CD14-positive monocyte (primary cell): ENCODE measurements around the gene SCN8A. TPM values are rescaled to one million over a fixed set of nuclear protein-coding genes. Genes with fewer than 3 reads are reported as not detected.

Experiments used
- DNase-seq, 3 donors: peaks; one replicate each; pipeline ENCODE4 v3.0.0-alpha.2; 2011 to 2022
- H2AFZ ChIP-seq: 2 replicates; pipeline ENCODE4 v1.6.0; 2012; ENCODE audit warnings: mild to moderate bottlenecking, low read depth, low read length, inconsistent platforms; ENCODE audit not compliant: insufficient read depth, poor library complexity, severe bottlenecking
- H3K27ac ChIP-seq, 2 donors: 1 replicate in 1 of 2; 2 replicates in 1 of 2; pipeline ENCODE4 v1.5.1; 2012 to 2013; ENCODE audit warnings: low read length in 2 of 2, control low read depth in 1 of 2, inconsistent platforms in 1 of 2, low read depth in 1 of 2, mild to moderate bottlenecking in 1 of 2
- H3K27me3 ChIP-seq, 2 donors: one replicate each; pipeline versions ENCODE4 v1.6.0 to v1.6.1; 2011 to 2013; ENCODE audit warnings: low read length in 2 of 2; ENCODE audit not compliant: control insufficient read depth in 2 of 2, insufficient read depth in 2 of 2
- H3K36me3 ChIP-seq, 2 donors: replicated peaks in 1 of 2; 1 replicate in 1 of 2; 2 replicates in 1 of 2; pipeline versions ENCODE4 v1.5.1 to v1.6.1; 2012 to 2013; ENCODE audit warnings: low read length in 2 of 2, control low read depth in 1 of 2, inconsistent platforms in 1 of 2, mild to moderate bottlenecking in 1 of 2; ENCODE audit not compliant: insufficient read depth in 2 of 2, control insufficient read depth in 1 of 2
- H3K4me1 ChIP-seq, 2 donors: 1 replicate in 1 of 2; 2 replicates in 1 of 2; pipeline versions ENCODE4 v1.5.1 to v1.6.1; 2012 to 2013; ENCODE audit warnings: low read length in 2 of 2, control low read depth in 1 of 2, inconsistent platforms in 1 of 2, mild to moderate bottlenecking in 1 of 2, moderate library complexity in 1 of 2; ENCODE audit not compliant: insufficient read depth in 2 of 2, control insufficient read depth in 1 of 2
- H3K4me2 ChIP-seq: replicated peaks from 2 replicates; pipeline ENCODE3; 2012; ENCODE audit warnings: low read length, moderate library complexity, mild to moderate bottlenecking; ENCODE audit not compliant: poor library complexity, severe bottlenecking; ENCODE audit errors: extremely low read depth
- H3K4me3 ChIP-seq, 3 experiments: fragments of 200-600 bp in 1 of 3; sonication (generic) in 1 of 3; replicated peaks in 1 of 3; 1 replicate in 2 of 3; 2 replicates in 1 of 3; pipeline ENCODE4 v1.5.1; 2011 to 2013; ENCODE audit warnings: low read length in 3 of 3, mild to moderate bottlenecking in 3 of 3, control low read depth in 2 of 3, low read depth in 2 of 3, inconsistent platforms in 1 of 3, moderate library complexity in 1 of 3
- H3K79me2 ChIP-seq: 2 replicates; pipeline ENCODE4 v1.6.0; 2012; ENCODE audit warnings: mild to moderate bottlenecking, control low read depth, inconsistent platforms, low read length, moderate library complexity; ENCODE audit not compliant: insufficient read depth
- H3K9ac ChIP-seq: 2 replicates; pipeline ENCODE4 v1.6.0; 2017; ENCODE audit warnings: low read length, mild to moderate bottlenecking; ENCODE audit not compliant: insufficient read depth, poor library complexity, severe bottlenecking
- H3K9me3 ChIP-seq, 2 donors: replicated peaks in 1 of 2; 1 replicate in 1 of 2; 2 replicates in 1 of 2; pipeline versions ENCODE4 v1.5.1 to v1.6.1; 2012 to 2013; ENCODE audit warnings: low read length in 2 of 2, control low read depth in 1 of 2; ENCODE audit not compliant: control insufficient read depth in 1 of 2, insufficient read depth in 1 of 2
- H4K20me1 ChIP-seq: 2 replicates; pipeline ENCODE4 v1.6.0; 2012; ENCODE audit warnings: mild to moderate bottlenecking, low read length, control low read depth, moderate library complexity; ENCODE audit not compliant: insufficient read depth
- H3K27ac Mint-ChIP-seq, 7 donors: one replicate each; pipeline ENCODE4 v1.8.0; 2020; ENCODE audit warnings: mild to moderate bottlenecking in 7 of 7, mixed read lengths in 7 of 7, moderate library complexity in 6 of 7, inconsistent platforms in 2 of 7
- H3K27me3 Mint-ChIP-seq, 3 donors: one replicate each; pipeline ENCODE4 v1.8.0; 2021 to 2022; ENCODE audit warnings: low read depth in 3 of 3, mild to moderate bottlenecking in 3 of 3, mixed read lengths in 3 of 3, moderate library complexity in 3 of 3, inconsistent platforms in 1 of 3
- H3K36me3 Mint-ChIP-seq, 2 donors: one replicate each; pipeline ENCODE4 v1.8.0; 2020; ENCODE audit warnings: mixed read lengths in 2 of 2, inconsistent platforms in 1 of 2, mild to moderate bottlenecking in 1 of 2
- H3K4me1 Mint-ChIP-seq: one replicate; pipeline ENCODE4 v1.8.0; 2020; ENCODE audit warnings: mild to moderate bottlenecking, mixed read lengths
- H3K4me3 Mint-ChIP-seq, 2 donors: one replicate each; pipeline ENCODE4 v1.8.0; 2020; ENCODE audit warnings: mild to moderate bottlenecking in 2 of 2, mixed read lengths in 2 of 2, moderate library complexity in 1 of 2
- H3K9me3 Mint-ChIP-seq, 7 donors: one replicate each; pipeline ENCODE4 v1.8.0; 2020 to 2022; ENCODE audit warnings: mixed read lengths in 7 of 7, mild to moderate bottlenecking in 6 of 7, moderate library complexity in 6 of 7, inconsistent platforms in 2 of 7
- WGBS: methylation state at CpG from one replicate; pipeline ENCODE4 v1.1.5; 2013; ENCODE audit warnings: missing lambda C conversion rate; ENCODE audit not compliant: insufficient coverage; 5-methylcytosine and 5-hydroxymethylcytosine counted together
- intact Hi-C, 2 donors: fragments of 100-400 bp; cut with micrococcal nuclease; formaldehyde crosslinking; loops; one replicate each; pipeline versions ENCODE4 v1.15.0 to v1.15.1; 2023
- polyA plus RNA-seq, 3 donors: library from polyadenylated mRNA; depleted of rRNA in 1 of 3; unstranded in 2 of 3; stranded (reverse) in 1 of 3; fragments of 300-500 nt in 2 of 3; fragments of >200 nt in 1 of 3; fragmentation: Illumina TruSeq in 2 of 3; gene quantifications; 1 replicate in 2 of 3; 2 replicates in 1 of 3; pipeline ENCODE4 v1.2.3, GENCODE V29; 2012 to 2021
- TF ChIP-seq, protein P1 (sequence below): fragments of 200-600 bp; IDR thresholded peaks from one replicate; pipeline ENCODE4 v1.8.0; 2022; ENCODE audit warnings: antibody characterized with exemption, mild to moderate bottlenecking

SCN8A gene
- polyA plus RNA-seq, 3 donors, result 0.03 TPM; not detected in 2

DNA sequence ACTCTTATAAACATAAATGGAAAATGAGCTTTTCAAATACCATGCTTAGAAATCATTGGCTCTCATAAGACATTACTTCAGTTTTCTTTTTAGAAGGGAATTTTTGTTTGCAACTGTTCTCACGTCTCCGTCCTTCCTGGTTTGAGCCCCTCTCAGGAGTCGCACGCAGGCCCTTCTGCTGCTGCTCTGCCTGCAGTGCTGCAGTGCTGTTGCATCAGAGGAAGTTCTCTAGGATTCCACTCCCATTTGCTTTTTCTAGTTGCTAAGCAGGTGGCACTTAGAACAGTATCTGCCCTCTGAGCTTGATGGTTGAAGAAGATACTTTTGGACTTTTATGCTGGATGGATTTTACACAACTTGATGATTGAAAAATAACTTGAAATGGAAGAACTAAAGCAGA lies 70.8 kb downstream of the SCN8A start:
- Histone ChIP-seq H3K36me3 (no peaks in the 10 kb centered on the region), H3K79me2 (no peaks in the 10 kb centered on the region), H3K9me3 (no peaks in the 10 kb centered on the region), H3K4me2 (no peak overlapping the region), H2AFZ (no peak overlapping the region), H3K27me3 (no peaks in the 10 kb centered on the region), H4K20me1 (no peaks in the 10 kb centered on the region), H3K4me1 (no peaks in the 10 kb centered on the region), H3K27ac (no peak overlapping the region), H3K9ac (no peak overlapping the region), H3K4me3 (no peak overlapping the region)
- WGBS, result 38% methylated on average over 4 of the region's 4 CpGs
- no peaks in the 10 kb centered on the region for H3K4me1 Mint-ChIP-seq
- peaks cover 0 to 4% (median 1%) of the 10 kb centered on the region in 3 donors for H3K27me3 Mint-ChIP-seq
- no peak overlapping the region for H3K4me3 Mint-ChIP-seq
- no peak for DNase-seq
- H3K36me3 Mint-ChIP-seq, result no peaks in the 10 kb centered on the region
- TF ChIP-seq, protein P1, sequence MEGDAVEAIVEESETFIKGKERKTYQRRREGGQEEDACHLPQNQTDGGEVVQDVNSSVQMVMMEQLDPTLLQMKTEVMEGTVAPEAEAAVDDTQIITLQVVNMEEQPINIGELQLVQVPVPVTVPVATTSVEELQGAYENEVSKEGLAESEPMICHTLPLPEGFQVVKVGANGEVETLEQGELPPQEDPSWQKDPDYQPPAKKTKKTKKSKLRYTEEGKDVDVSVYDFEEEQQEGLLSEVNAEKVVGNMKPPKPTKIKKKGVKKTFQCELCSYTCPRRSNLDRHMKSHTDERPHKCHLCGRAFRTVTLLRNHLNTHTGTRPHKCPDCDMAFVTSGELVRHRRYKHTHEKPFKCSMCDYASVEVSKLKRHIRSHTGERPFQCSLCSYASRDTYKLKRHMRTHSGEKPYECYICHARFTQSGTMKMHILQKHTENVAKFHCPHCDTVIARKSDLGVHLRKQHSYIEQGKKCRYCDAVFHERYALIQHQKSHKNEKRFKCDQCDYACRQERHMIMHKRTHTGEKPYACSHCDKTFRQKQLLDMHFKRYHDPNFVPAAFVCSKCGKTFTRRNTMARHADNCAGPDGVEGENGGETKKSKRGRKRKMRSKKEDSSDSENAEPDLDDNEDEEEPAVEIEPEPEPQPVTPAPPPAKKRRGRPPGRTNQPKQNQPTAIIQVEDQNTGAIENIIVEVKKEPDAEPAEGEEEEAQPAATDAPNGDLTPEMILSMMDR, result no peak
- intact Hi-C loops, result no loop called here
- no peaks in the 10 kb centered on the region for H3K9me3 Mint-ChIP-seq
- peak overlapping the region in 1 of 7 donors; percentile 1 for H3K27ac Mint-ChIP-seq

DNA sequence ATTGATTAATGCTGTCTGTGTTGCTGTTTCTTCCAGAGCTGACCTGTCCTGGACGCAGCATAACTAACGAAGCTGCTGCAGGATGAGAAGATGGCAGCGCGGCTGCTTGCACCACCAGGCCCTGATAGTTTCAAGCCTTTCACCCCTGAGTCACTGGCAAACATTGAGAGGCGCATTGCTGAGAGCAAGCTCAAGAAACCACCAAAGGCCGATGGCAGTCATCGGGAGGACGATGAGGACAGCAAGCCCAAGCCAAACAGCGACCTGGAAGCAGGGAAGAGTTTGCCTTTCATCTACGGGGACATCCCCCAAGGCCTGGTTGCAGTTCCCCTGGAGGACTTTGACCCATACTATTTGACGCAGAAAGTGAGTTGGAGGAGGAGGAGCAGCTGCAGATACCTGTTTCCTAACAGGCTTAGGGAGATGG lies 71.7 kb downstream of the SCN8A start:
- H3K27ac ChIP-seq, result no peak overlapping the region
- no peaks in the 10 kb centered on the region for H3K27me3 ChIP-seq
- no peak overlapping the region for H3K9ac ChIP-seq
- H3K79me2 ChIP-seq, result no peaks in the 10 kb centered on the region
- H4K20me1 ChIP-seq, result no peaks in the 10 kb centered on the region
- TF ChIP-seq, protein P1, result no peak
- H3K4me1 ChIP-seq, result no peaks in the 10 kb centered on the region
- no peak overlapping the region for H3K4me2 ChIP-seq
- intact Hi-C loops, result no loop called here
- H3K36me3 Mint-ChIP-seq, result no peaks in the 10 kb centered on the region
- H3K4me3 Mint-ChIP-seq, result no peak overlapping the region
- no peak overlapping the region for H2AFZ ChIP-seq
- H3K27me3 Mint-ChIP-seq, result peaks cover 0 to 1% (median 0%) of the 10 kb centered on the region in 3 donors
- no peak overlapping the region for H3K4me3 ChIP-seq
- H3K9me3 Mint-ChIP-seq, result no peaks in the 10 kb centered on the region
- WGBS, result 97% methylated on average over 9 of the region's 11 CpGs
- no peak overlapping the region for H3K27ac Mint-ChIP-seq
- H3K9me3 ChIP-seq, result no peaks in the 10 kb centered on the region
- DNase-seq, result no peak
- no peaks in the 10 kb centered on the region for H3K4me1 Mint-ChIP-seq
- no peaks in the 10 kb centered on the region for H3K36me3 ChIP-seq
